HG02763 (cell line): Measurements from ENCODE around the gene TSHZ2.
A peak's percentile ranks its signal among the peaks of the same experiment; 100 is the strongest.

Experiments used
- ATAC-seq: cut with Tn5 transposase; IDR thresholded peaks from one replicate; pipeline ENCODE4 v1.9.1; 2021; ENCODE audit warnings: mild to moderate bottlenecking, moderate library complexity; ENCODE audit not compliant: unreplicated experiment

TSHZ2 gene

DNA sequence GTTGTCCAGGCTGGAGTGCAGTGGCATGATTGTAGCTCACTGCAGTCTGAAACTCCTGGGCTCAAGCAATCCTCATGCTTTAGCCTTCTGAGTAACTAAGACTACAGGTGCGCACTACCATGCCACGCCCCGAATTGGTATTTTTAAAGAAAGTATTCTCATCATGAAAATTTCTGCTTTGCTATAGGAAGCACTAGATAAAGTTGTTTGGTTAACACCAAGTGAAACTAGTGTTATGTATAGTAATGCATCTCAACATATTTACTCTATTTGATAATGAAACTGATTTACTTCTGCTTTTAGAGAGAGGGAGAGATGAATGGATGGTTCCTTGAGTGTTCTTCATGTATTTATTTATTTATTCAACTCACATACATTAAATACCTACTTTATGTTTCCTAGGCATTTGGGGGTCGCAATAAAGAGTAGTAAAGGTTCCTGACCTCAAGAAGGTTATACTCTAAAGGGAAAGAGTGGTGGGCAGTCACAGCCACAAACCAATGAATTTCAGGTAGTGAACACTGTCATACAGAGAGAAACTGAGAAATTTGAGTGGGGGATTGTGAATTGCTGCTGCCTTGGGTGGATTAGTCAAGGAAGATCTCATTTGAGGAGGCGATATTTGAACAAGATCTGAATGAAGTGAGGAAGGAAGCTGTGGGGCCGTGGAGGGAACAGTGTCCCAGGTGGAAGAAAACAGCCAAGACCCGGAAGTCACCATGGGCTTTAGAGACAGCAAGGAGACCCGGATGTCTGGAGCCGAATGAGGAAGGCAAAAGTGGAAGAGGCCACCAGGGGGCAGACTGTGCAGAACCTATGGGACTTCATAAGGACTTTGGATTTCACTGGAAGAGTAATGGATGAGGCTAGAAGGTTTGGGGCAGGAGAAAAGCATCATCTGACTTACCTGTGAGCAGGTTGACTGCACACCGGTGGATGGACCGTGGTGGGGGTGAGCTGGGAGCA is 185.6 kb downstream of the TSHZ2 start:
- peak; percentile 63 for ATAC-seq

DNA sequence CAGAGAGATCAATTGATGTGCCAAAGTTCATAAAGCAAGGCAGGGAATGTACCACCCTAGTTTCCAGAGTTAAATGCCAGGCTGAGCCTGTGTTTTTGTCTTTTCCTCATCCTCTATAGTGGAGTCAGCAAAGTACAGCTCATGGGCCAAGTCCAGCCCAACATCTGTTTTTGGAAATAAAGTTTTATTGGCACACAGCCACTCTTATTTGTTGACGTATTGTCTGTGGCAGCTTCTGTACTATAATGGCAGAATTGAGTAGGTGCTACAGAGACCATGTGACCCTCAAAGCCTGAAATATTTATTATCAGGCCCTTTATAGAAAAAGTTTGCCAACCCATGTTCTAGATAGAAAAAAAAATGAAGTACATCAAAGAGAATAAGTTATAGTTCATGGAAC is 187.0 kb downstream of the TSHZ2 start:
- no peak for ATAC-seq

DNA sequence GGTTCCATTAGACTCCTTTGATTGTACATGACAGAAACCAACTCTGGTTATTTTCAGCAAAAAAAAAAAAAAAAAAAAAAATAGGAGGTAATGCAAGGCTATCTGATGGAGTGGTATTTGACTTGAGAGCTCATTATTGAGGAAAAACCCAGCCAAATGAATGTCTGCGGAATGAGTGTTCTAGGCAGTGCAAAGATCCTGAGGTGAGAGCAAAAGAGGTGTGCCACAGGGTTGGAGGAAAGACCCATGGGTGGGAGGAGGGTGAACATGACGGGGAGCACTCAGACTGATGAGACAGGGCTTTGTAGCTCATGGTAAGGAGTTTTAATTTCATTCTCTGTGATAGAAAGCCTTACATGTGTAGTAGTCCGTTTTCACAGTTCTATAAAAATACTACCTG is 188.9 kb downstream of the TSHZ2 start:
- no peak for ATAC-seq

DNA sequence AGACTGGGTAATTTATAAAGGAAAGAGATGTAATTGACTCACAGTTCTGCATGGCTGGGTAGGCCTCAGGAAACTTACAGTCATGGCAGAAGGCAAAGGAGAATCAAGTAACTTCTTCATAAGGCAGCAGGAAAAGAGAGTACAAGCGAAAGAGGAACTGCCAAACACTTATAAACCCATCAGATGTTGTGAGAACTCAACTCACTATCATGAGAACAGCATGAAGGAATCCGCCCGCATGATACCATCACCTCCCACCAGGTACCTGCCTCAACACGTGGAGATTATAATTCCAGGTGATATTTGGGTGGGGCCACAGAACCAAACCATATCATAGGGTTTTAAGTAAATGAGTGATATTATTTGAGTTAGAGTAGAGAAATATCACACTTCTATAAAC is 189.3 kb downstream of the TSHZ2 start:
- ATAC-seq: no peak

DNA sequence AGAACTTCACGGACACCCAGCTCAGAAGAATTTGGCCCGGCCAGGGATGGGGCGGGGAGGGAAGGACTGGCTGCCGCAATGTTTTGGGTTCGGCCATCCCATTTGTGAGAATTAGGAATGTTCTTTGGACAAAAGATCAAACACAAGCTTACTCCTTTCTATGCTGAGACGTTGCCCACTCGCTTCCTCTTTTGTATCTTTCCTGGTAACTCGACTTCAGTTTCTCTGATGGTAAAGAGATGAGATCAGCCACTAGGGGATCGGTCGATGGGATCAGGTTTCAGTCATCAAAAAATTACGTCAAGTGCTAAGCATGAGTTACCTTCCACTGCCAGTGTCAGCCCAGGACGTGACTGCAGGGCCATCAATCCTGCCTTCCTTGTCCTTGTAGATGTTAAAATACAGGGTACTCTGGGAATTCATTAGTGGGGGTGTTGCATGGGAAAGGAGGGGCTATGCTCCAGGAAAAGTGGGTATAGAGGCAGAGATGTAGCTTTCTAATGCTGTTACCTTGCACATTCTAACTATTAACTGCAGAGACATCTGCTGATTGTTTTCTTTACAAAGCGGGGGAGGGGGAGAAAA is 190.2 kb downstream of the TSHZ2 start:
- ATAC-seq: no peak

DNA sequence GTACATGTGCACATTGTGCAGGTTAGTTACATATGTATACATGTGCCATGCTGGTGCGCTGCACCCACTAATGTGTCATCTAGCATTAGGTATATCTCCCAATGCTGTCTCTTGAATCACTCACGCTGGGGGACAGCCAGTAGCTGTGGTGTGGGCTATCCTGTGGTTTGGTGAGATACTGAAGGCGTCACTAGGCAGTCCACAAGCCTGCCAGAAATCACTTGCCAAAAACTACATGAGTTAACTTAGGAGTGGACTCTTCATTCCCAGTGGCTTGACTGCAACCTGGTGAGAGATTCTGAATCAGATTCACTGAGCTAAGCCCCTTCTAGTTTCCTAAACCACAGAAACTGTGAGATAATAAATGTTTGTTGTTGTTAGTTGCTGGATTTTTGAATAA is 191.3 kb downstream of the TSHZ2 start:
- no peak for ATAC-seq

DNA sequence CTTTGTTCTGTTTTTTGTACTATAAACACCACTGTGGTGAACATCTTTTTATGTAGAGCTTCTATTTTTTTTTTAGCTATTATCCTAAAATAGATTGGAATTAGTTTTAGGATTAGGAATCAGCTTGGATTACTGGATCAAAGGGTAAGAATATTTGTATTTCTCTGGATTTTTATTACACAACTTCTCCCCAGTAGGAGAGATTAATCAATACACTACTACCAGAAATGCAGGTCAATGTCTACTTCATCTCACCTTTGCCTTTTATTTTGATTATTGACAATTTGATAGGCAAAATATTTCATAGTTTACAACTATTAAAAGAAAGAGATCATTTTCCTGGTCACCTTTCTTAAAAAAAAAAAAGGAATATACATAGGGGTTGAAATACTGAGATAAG is 191.9 kb downstream of the TSHZ2 start:
- no peak for ATAC-seq

DNA sequence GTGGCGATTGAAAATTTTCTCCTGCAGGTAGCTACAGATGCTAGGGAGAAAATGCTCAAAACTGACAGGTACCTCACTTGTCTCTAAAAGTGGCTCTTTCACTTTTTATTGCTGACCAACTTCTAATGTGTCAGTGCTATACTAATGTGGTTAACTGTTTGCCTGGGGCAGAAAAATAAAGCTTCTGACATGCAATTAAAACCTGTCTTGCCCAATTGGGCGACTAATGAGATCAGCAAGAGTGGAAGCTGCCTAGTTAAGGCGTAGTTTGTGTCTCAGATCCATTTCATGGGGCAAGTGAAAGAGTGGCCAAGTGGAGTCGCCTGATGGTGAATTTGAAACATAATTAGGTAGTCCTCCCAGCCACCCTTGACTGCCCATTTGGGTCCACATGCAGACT is 193.3 kb downstream of the TSHZ2 start:
- no peak for ATAC-seq

DNA sequence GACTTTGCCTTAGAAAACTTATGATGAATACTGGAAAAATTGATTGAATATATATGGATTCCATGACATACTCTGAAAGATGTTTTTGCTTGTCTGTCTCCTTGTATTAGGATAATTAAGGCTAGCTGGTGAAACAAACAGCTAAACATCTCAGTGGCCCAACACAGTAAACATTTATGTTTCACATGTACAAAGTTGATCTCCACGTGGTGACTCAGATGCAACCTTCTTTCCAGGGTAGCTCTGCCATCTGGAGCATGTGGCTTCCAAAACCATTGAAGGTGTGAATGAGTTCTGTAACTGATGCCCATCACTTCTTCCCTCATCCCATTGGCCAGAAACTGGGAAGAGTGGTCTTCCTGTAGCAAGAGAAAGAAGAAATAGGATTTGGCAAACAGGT is 196.3 kb downstream of the TSHZ2 start:
- no peak for ATAC-seq

DNA sequence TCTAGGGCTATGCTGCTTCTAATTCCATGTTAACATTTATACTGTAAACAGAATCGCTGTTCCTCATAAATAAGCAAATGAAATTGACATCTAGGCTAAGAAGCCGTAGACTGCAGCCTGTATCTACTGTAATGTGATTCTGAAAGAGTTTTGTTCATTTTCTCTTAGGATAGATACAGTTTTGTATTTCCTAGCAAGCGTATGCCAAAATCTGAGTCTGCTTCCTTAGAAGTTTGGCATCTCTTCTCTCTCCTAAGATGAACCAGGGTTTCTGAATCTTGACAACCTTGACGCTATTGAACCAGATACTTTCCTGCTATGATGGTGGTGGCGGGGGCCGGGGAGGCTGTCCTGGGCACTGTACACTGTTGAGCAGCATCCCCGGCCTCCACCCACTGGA is 198.0 kb downstream of the TSHZ2 start:
- no peak for ATAC-seq

DNA sequence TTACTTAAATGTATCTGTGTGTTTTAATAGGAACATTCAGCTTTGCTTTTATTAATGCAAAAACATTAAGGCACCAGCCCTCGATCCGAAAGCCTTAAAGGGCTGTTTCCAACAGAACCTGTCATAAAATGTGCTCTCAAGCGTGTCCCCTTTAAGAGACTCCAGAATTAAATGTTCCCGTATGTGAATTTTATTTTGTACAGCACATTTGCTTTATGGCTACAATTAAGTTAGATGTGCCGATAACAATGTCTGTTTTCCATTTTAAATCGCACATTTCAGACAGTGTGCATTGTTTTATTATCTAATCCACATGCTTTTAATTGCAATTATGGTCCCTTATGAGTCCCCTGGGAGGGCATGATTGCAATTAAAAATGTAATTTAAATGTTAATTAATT is 198.9 kb downstream of the TSHZ2 start:
- no peak for ATAC-seq

DNA sequence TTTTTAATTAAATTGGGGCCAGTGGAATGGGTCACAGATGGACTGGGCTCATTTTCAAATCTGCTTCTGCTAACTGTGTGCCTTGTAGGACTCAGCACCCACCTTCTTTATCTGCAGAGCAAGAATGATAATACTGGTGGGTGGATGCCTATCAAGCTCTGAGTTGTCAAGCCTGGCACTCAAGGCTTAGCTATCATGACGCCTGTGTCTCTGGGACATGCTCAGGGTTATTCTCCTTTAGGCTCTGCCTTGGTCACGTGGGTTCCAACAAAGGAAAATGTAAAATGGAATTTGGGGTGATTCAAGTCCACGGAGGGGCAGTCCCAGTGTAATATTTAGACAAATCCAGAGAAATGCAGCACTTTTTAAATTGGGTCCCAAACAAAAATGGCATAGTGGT is 202.3 kb downstream of the TSHZ2 start:
- ATAC-seq: no peak

DNA sequence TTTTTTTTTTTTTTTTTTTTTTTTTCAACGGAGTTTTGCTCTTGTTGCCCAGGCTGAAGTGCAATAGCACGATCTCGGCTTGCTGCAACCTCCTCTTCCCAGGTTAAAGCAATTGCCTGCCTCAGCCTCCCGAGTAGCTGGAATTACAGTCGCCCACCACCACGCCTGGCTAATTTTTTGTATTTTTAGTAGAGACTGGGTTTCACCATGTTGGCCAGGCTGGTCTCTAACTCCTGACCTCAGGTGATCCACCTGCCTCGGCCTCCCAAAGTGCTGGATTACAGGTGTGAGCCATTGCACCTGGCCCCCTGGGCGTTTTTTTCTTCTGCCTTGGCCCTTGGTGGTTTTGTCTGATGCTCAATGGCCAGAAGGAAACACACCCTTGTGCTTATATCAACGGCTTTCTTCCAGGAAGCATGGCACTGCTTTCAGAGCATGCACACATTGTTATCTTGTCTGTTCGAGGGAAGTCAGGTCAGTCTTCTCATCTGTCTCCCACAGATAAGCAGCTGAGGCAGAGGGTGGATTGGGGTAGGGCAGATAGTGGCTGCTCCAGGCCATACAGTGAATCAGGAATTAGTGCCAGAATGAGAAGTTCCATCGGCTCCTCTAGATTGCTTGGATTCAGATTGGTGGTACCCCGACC is 203.1 kb downstream of the TSHZ2 start:
- ATAC-seq: no peak

DNA sequence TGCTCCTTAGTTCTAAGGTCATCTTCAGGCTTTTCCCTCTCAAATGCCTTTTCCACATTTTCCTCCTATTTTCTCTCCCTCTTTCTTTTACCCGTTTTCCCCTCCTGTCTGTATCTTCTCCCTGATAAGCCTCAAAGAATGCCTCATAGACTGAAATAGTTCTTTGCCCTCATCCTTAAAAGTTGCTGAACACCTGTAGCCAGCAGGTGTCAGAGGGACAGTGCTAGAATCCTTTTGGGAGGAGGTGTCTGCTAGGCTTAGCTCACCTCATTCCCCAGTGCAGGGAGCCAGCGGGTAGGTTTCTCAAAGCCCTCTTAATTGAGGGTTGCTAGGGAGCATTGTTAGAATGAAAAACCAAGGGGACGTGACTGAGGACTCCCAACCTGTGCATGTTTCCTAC is 204.0 kb downstream of the TSHZ2 start:
- no peak for ATAC-seq

DNA sequence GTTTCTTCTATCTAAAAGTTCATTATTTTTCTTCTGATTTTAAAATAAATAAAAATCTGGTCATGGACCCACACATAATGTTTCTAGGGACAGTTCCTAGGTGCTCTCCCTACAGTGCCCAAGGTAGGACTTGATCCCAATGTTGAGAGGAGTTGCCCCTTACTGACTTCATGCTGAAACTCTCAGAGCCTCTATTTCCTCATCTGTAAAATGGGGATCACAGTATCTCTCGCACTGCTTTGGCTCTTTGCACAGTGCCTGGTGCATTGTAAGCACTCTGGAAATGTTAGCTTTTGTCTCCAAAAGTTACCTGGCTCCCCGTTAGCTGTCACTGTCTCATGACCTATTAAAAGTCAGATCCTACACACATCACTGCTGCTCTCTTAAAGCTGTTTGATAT is 205.5 kb downstream of the TSHZ2 start:
- ATAC-seq: no peak

DNA sequence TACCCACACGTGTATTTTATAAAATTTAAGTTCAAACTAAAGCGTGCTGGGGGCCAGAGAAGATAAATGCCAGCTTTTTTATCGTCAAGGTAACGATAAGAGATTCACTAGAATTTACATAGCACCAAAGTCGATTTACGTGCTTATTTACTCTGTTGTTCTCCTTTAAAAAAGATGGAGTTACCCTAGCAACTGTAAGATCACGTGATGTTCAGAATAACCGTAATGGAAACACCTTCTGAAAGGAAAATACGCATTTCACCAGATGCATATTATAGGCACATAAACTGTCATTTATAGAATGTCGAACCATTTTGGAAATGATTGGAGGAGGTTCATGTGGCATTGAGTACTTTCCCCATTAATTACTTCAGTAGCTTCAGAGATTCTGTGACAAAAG is 207.6 kb downstream of the TSHZ2 start:
- ATAC-seq: no peak

DNA sequence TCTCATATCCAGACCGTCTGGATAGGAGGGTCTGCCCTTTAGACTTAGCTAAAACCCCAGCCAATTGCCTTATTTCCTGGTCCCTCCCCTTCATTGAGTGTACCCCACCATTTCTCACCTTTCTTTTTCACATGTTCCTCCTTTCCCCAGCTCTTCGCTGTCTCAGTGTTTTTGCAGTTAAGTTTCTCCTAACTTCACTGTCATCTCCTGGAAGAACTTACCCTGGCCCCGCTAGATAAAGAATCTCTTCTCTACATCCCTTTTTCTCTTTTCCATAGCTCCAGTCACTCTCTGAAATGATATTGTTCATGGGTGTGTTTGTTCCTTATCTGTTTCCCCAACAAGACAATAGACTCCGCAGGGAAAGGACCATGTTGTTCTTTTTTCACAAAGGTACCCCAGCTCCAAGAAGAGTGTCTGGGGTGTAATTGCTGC is 208.8 kb downstream of the TSHZ2 start:
- ATAC-seq: no peak

DNA sequence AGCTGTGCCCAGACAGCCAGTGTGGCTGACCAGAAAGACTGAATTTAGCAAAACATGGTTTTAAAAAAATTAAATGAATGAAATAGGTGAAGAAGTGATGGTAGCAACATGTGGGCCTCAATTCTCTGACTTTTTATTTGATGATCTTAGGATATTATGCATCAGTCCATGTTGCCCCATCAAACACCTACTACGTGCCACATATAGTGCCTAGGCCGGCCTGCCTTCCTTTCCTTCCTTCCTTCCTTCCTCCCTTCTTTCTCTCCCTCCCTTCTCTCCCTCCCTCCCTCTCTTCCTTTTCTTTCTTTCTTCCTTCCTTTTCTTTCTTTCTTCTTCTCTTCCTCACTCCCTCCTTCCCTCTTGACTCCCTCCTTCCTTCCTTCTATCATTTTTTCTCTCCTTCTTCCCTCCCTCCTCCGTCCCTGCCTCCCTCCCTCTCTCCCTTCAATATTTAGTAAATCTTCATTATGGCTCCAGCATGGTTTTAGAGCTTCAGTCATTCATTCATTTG is 209.8 kb downstream of the TSHZ2 start:
- ATAC-seq: no peak

DNA sequence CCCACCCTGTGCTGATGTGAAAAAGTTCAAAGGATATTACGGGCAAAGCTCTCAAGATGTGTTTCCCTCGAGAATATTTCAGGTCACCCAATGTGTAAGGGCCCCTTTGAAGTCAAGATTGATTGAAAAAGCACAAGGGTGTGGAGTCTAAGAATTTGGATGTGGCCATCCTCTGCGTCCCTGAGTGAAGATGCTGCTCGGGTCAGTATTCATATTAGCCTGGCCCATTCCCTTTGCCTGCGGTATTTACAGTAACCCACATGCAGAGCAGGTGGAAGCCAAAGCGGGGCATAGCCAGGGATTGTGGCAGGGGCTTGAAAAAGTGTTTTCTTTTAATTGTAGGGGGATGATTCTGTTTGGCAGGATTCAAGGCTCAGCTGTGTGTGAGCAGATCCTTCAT is 211.0 kb downstream of the TSHZ2 start:
- ATAC-seq: no peak

DNA sequence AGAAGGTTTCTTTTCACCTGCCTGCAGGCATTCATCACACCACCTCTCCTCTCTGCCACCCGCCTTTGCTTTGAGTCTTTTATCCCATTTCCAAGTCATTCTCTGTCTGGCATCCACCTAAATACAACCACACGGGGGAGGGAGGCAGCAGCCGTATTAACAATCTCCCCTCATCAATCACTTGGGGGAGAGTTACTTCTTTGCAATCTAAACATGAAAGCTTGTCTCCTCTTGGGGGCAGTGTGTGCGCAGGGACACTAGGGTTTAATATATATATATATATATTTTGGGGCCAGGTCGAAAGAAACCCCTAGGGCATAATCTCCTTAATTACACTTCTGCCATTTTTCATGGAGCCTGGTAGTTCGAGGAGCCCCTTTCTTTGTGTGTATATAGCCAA is 214.5 kb downstream of the TSHZ2 start:
- no peak for ATAC-seq

DNA sequence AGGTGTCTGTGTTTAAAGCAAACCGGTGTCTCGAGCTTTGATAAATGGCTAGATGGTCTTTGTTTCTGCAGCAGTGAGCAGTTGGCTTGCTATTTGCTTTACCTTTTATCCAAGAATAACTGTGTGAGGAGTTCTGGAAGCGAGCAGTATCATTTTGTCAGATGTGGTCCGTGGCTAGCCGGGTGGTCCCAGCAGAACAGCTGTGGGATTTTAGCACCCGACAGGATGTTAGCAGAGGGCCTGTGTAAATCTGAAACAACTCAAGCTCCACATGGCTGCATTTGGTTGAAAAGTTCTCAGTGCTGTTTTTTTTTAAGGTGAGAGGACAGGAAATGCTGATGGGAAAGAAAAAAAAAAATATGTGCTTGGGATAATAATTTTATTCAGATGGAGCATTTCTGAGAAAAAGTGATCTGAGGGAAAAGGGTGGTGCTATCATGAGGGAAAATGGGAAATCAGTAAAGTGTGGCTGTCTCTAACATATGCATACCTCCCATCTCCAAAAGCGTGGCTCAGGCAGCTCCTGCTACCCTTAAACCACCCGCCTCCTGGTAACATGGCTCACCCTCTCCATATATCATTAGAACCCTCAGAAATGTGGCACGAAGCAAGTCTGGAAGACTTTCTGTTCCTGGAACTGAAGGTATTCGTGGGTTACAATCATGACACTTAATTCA is 215.4 kb downstream of the TSHZ2 start:
- ATAC-seq: no peak
